Esophagus squamous epithelium (tissue), 5 donors: ENCODE measurements around the gene GAN. TPM values are rescaled to one million over a fixed set of nuclear protein-coding genes. Genes with fewer than 3 reads are reported as not detected.

ENCODE experiments used
- DNase-seq: peaks from one replicate; lab custom pipeline; 2025; lab: John Stamatoyannopoulos, UW
- H3K27ac ChIP-seq, 4 donors: fragments of 200-600 bp; sonication (generic); one replicate each; pipeline ENCODE4 v1.5.1; 2016 to 2019; ENCODE audit warnings: mild to moderate bottlenecking in 1 of 4
- H3K27me3 ChIP-seq, 4 donors: fragments of 200-600 bp; sonication (generic); 1 replicate in 3 of 4; 2 replicates in 1 of 4; pipeline versions ENCODE4 v1.5.1 to v1.6.0; 2017 to 2021; ENCODE audit warnings: antibody characterized with exemption in 1 of 4
- H3K36me3 ChIP-seq, 3 donors: fragments of 200-600 bp; sonication (generic); one replicate each; pipeline ENCODE4 v1.5.1; 2016 to 2019
- H3K4me1 ChIP-seq, 3 donors: fragments of 200-600 bp; sonication (generic); one replicate each; pipeline ENCODE4 v1.5.1; 2017 to 2019
- H3K4me3 ChIP-seq, 4 donors: fragments of 200-600 bp; sonication (generic); 1 replicate in 3 of 4; 2 replicates in 1 of 4; pipeline ENCODE4 v1.5.1; 2016 to 2019; ENCODE audit warnings: mild to moderate bottlenecking in 2 of 4, moderate library complexity in 1 of 4
- H3K9me3 ChIP-seq, 3 donors: fragments of 200-600 bp; sonication (generic); one replicate each; pipeline ENCODE4 v1.5.1; 2016 to 2019
- CTCF ChIP-seq, 6 experiments: fragments of 450-650 bp in 4 of 6; fragments of 200-600 bp in 2 of 6; sonication (generic) in 2 of 6; IDR thresholded peaks; one replicate each; pipeline ENCODE4 v1.5.1; 2016 to 2019; ENCODE audit warnings: antibody characterized with exemption in 6 of 6, mild to moderate bottlenecking in 4 of 6, moderate library complexity in 4 of 6
- POLR2A ChIP-seq, 4 donors: fragments of 450-650 bp; IDR thresholded peaks; one replicate each; pipeline ENCODE4 v1.6.1; 2017; ENCODE audit warnings: antibody characterized with exemption in 4 of 4, mild to moderate bottlenecking in 4 of 4, moderate library complexity in 3 of 4
- WGBS, 2 donors: methylation state at CpG; one replicate each; pipeline ENCODE4 v1.1.5; 2018; 5-methylcytosine and 5-hydroxymethylcytosine counted together
- intact Hi-C: fragments of 100-400 bp; cut with DNase I; formaldehyde crosslinking; loops from one replicate; pipeline ENCODE4 v1.15.0; 2022
- total RNA-seq, 4 donors: library from RNA; depleted of rRNA; stranded (reverse); fragments of >200 nt; gene quantifications; one replicate each; pipeline ENCODE4 v1.1.0, GENCODE V29; 2016
- donor health status: DM: yes; HTN: yes; CAD: no.

The GAN gene
- total RNA-seq, 4 donors from 2014 or later, result 16.7 to 28.0 (median 21.7) TPM

- TF ChIP-seq CTCF (IDR thresholded peaks at IDR 0.05), result no peak
- TF ChIP-seq POLR2A (IDR thresholded peaks at IDR 0.05), result no peak
- Histone ChIP-seq H3K4me1 (peaks cover 0 to 27% (median 3%) of the 10 kb centered on the region in 3 donors), H3K27ac (no peak overlapping the region), H3K27me3 (no peaks in the 10 kb centered on the region), H3K4me3 (no peak overlapping the region), H3K9me3 (no peaks in the 10 kb centered on the region), H3K36me3 (peaks cover 0 to 90% (median 0%) of the 10 kb centered on the region in 3 donors)
- no peak for DNase-seq
- WGBS, 2 donors, result 77 to 83% methylated on average over 3 of the region's 3 CpGs
- intact Hi-C loops, result no loop called here
These were observed 66.2 kb downstream of the GAN start for GRCh38 chr16:81380932-81381331.

- Histone ChIP-seq H3K27me3 (no peaks in the 10 kb centered on the region), H3K4me3 (no peak overlapping the region), H3K27ac (peak overlapping the region in 3 of 4 donors; percentile 68 to 76 (median 72)), H3K36me3 (peaks cover 0 to 89% (median 0%) of the 10 kb centered on the region in 3 donors), H3K4me1 (peaks cover 0 to 27% (median 3%) of the 10 kb centered on the region in 3 donors), H3K9me3 (no peaks in the 10 kb centered on the region)
- intact Hi-C loops, result no loop called here
- DNase-seq, result no peak
- no peak for TF ChIP-seq POLR2A (IDR thresholded peaks at IDR 0.05)
- no peak for TF ChIP-seq CTCF (IDR thresholded peaks at IDR 0.05)
These were observed 69.2 kb downstream of the GAN start for GRCh38 chr16:81384006-81384405.

- no peak for TF ChIP-seq POLR2A (IDR thresholded peaks at IDR 0.05)
- no peak for TF ChIP-seq CTCF (IDR thresholded peaks at IDR 0.05)
- Histone ChIP-seq H3K9me3 (no peaks in the 10 kb centered on the region), H3K27me3 (no peaks in the 10 kb centered on the region), H3K27ac (peak overlapping the region; percentile 1 to 76 (median 70)), H3K36me3 (peaks cover 0 to 89% (median under 1%) of the 10 kb centered on the region in 3 donors), H3K4me1 (peaks cover 0 to 27% (median 3%) of the 10 kb centered on the region in 3 donors), H3K4me3 (no peak overlapping the region)
- WGBS, 2 donors, result 87 to 93% methylated on average over 3 to 4 of the region's 4 CpGs
- intact Hi-C loops, result no loop called here
- no peak for DNase-seq
These were observed 70.4 kb downstream of the GAN start for GRCh38 chr16:81385031-81385756.

- no peak for TF ChIP-seq POLR2A (IDR thresholded peaks at IDR 0.05)
- TF ChIP-seq CTCF (IDR thresholded peaks at IDR 0.05), result no peak
- peaks cover 0 to 23% (median 3%) of the 10 kb centered on the region in 3 donors for H3K4me1 ChIP-seq
- no peak for DNase-seq
- WGBS, 2 donors, result 53 to 73% methylated on average over 6 to 9 of the region's 14 CpGs
- H3K36me3 ChIP-seq, result peaks cover 3 to 90% (median 5%) of the 10 kb centered on the region in 3 donors
- H3K27me3 ChIP-seq, result no peaks in the 10 kb centered on the region
- H3K27ac ChIP-seq, result no peak overlapping the region
- H3K4me3 ChIP-seq, result no peak overlapping the region
- H3K9me3 ChIP-seq, result no peaks in the 10 kb centered on the region
- intact Hi-C loops, result no loop called here
These were observed 73.6 kb downstream of the GAN start for GRCh38 chr16:81388357-81388756.

GRCh38 chr16:81390840-81391239 lies 76.1 kb downstream of the GAN start:
- peaks cover 3 to 67% (median 5%) of the 10 kb centered on the region in 3 donors for H3K36me3 ChIP-seq
- no peaks in the 10 kb centered on the region for H3K27me3 ChIP-seq
- H3K27ac ChIP-seq, result no peak overlapping the region
- intact Hi-C loops, result no loop called here
- WGBS, 2 donors, result 79 to 91% methylated on average over 8 to 10 of the region's 10 CpGs
- TF ChIP-seq CTCF (IDR thresholded peaks at IDR 0.05), result no peak
- no peaks in the 10 kb centered on the region for H3K9me3 ChIP-seq
- no peak for DNase-seq
- peaks cover 0 to 12% (median 7%) of the 10 kb centered on the region in 3 donors for H3K4me1 ChIP-seq
- no peak overlapping the region for H3K4me3 ChIP-seq
